ENCODE data around the gene PACRG. TPM values are rescaled to one million over a fixed set of nuclear protein-coding genes. Genes with fewer than 3 reads are reported as not detected.

Gene PACRG
- total RNA-seq, 1 donor from 2014 or later: 10.5 TPM

DNA sequence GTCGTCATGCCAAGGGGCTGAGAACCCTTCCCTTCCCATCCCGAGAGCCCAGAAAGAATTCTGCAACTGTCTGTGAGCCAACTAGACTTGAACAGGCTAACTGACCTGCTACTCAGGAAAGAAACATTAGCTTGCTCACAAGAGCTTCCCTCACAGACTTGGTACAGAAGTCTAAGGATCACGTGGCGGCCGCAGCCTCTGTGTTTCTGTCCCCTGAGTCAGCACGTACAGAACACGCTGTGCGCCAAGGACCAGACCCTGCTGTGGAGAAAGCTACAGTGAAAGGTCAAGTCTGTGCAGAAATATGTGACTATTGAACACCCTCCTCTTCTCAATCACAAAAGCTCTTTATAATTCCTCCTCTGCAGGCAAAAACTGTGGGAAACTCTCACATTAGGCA, 535.4 kb downstream of the PACRG start:
- no peak overlapping the region for H3K4me3 ChIP-seq
- intact Hi-C loops (cut with micrococcal nuclease): no loop called here
- H3K36me3 ChIP-seq: no peaks in the 10 kb centered on the region
- H3K4me1 ChIP-seq: peaks cover 51% of the 10 kb centered on the region
- H3K9me3 ChIP-seq (replicated peaks): no peaks in the 10 kb centered on the region
- no peak for TF ChIP-seq CTCF (IDR thresholded peaks at IDR 0.05; ENCODE audit: borderline replicate concordance)
- H3K27me3 ChIP-seq (ENCODE audit: low read depth): no peaks in the 10 kb centered on the region
- H3K27ac ChIP-seq (replicated peaks): peak overlapping the region; percentile 73
- DNase-seq: peak; percentile 43

- Histone ChIP-seq H3K27ac (replicated peaks) (peak overlapping the region; percentile 73), H3K27me3 (ENCODE audit: low read depth) (no peaks in the 10 kb centered on the region), H3K4me1 (peaks cover 51% of the 10 kb centered on the region), H3K9me3 (replicated peaks) (no peaks in the 10 kb centered on the region), H3K36me3 (no peaks in the 10 kb centered on the region), H3K4me3 (no peak overlapping the region)
- intact Hi-C loops (cut with micrococcal nuclease): no loop called here
- DNase-seq: peak; percentile 47
- TF ChIP-seq CTCF (IDR thresholded peaks at IDR 0.05; ENCODE audit: borderline replicate concordance): peak; percentile 26
These were observed 536.4 kb downstream of the PACRG start for GRCh38 chr6:163263998-163264661.

- no peaks in the 10 kb centered on the region for H3K27me3 ChIP-seq (ENCODE audit: low read depth)
- peak overlapping the region; percentile 73 for H3K27ac ChIP-seq (replicated peaks)
- no peak for TF ChIP-seq CTCF (IDR thresholded peaks at IDR 0.05; ENCODE audit: borderline replicate concordance)
- H3K36me3 ChIP-seq: no peaks in the 10 kb centered on the region
- no peak for DNase-seq
- peaks cover 50% of the 10 kb centered on the region for H3K4me1 ChIP-seq
- intact Hi-C loops (cut with micrococcal nuclease): no loop called here
- H3K9me3 ChIP-seq (replicated peaks): no peaks in the 10 kb centered on the region
- no peak overlapping the region for H3K4me3 ChIP-seq
These were observed 536.9 kb downstream of the PACRG start for GRCh38 chr6:163264662-163265035.

- DNase-seq: no peak
- Histone ChIP-seq H3K9me3 (replicated peaks) (no peaks in the 10 kb centered on the region), H3K27ac (replicated peaks) (no peak overlapping the region), H3K4me1 (peaks cover 10% of the 10 kb centered on the region), H3K4me3 (no peak overlapping the region), H3K27me3 (ENCODE audit: low read depth) (no peaks in the 10 kb centered on the region), H3K36me3 (no peaks in the 10 kb centered on the region)
- intact Hi-C loops (cut with micrococcal nuclease): no loop called here
- TF ChIP-seq CTCF (IDR thresholded peaks at IDR 0.05; ENCODE audit: borderline replicate concordance): no peak
These were observed 553.9 kb downstream of the PACRG start for GRCh38 chr6:163281634-163282033.

GRCh38 chr6:163282672-163283071, 554.9 kb downstream of the PACRG start:
- no peaks in the 10 kb centered on the region for H3K27me3 ChIP-seq (ENCODE audit: low read depth)
- H3K4me1 ChIP-seq: peaks cover 10% of the 10 kb centered on the region
- no peak for DNase-seq
- no peak for TF ChIP-seq CTCF (IDR thresholded peaks at IDR 0.05; ENCODE audit: borderline replicate concordance)
- no peaks in the 10 kb centered on the region for H3K9me3 ChIP-seq (replicated peaks)
- no peak overlapping the region for H3K4me3 ChIP-seq
- H3K27ac ChIP-seq (replicated peaks): no peak overlapping the region
- intact Hi-C loops (cut with micrococcal nuclease): no loop called here
- H3K36me3 ChIP-seq: no peaks in the 10 kb centered on the region
